Urinary bladder (tissue), 4 donors: ENCODE results near the gene ACYP1. TPM values are rescaled to one million over a fixed set of nuclear protein-coding genes. Genes with fewer than 3 reads are reported as not detected.
"Not testable (repeated sequence)": the region's sequence is repeated elsewhere in the genome, so short reads cannot be mapped to it uniquely, and the experiment has no call there.

Source experiments
- DNase-seq: peaks from one replicate; pipeline ENCODE4 v3.0.0-alpha.2; 2015; ENCODE audit errors: extremely low spot score
- H3K27ac ChIP-seq: one replicate; pipeline ENCODE4 v1.5.1; 2013; ENCODE audit warnings: low read depth, mild to moderate bottlenecking, moderate library complexity
- H3K36me3 ChIP-seq: one replicate; pipeline ENCODE4 v1.6.1; 2013; ENCODE audit warnings: mild to moderate bottlenecking, moderate library complexity; ENCODE audit not compliant: insufficient read depth
- H3K4me1 ChIP-seq: one replicate; pipeline ENCODE4 v1.6.1; 2013; ENCODE audit warnings: mild to moderate bottlenecking, moderate library complexity; ENCODE audit not compliant: insufficient read depth
- H3K4me3 ChIP-seq: one replicate; pipeline ENCODE4 v1.5.1; 2013; ENCODE audit warnings: low read depth, low read length
- WGBS: extraction: QIAGEN DNeasy Blood & Tissue Kit; methylation state at CpG from one replicate; pipeline ENCODE4 v1.1.7; 2013; 5-methylcytosine and 5-hydroxymethylcytosine counted together
- polyA plus RNA-seq: library from polyadenylated mRNA; stranded (reverse); fragments of 200-250 nt; gene quantifications from one replicate; pipeline ENCODE4 v1.2.3, GENCODE V29; 2013
- total RNA-seq: library from RNA; depleted of rRNA; stranded (reverse); fragments of >200 nt; gene quantifications from one replicate; pipeline ENCODE4 v1.2.3, GENCODE V29; 2014
- donor health status: healthy with polysubstance abuse.
- donor health status: healthy.

The ACYP1 gene
- total and polyA plus RNA-seq, 2 donors = 14.7 to 23.5 TPM

DNA sequence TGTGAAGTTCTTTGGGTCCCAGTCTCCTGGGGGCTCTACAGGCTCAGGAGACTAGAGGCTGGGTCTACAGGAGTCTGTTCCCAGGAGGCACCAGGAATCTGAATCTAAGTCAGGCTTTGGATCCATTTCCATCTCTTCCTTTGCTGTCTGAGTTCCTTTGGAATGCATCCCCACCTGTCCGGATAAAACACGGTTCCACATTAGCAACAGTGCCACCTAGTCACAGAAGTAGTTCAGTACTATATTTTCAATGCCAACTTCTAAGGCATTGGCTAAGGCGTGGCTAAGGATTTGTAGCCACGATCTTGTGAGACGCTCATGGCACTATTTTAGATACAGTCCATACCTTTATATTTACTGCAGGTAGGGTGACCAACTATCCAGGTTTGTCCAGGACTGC is 20.7 kb upstream of the ACYP1 start:
- 64% methylated on average over 5 of the region's 5 CpGs for WGBS
- no peaks in the 10 kb centered on the region for H3K4me1 ChIP-seq
- no peak for DNase-seq
- no peak overlapping the region for H3K27ac ChIP-seq
- H3K36me3 ChIP-seq = peaks cover 2% of the 10 kb centered on the region
- H3K4me3 ChIP-seq = no peak overlapping the region

GRCh38 chr14:75083271-75083670 is 19.4 kb upstream of the ACYP1 start:
- Histone ChIP-seq H3K4me1 (no peaks in the 10 kb centered on the region), H3K36me3 (peaks cover 2% of the 10 kb centered on the region), H3K27ac (no peak overlapping the region), H3K4me3 (no peak overlapping the region)
- 95% methylated on average over 1 of the region's 1 CpG for WGBS
- no peak for DNase-seq

- H3K36me3 ChIP-seq = peaks cover 2% of the 10 kb centered on the region
- H3K27ac ChIP-seq = no peak overlapping the region
- no peaks in the 10 kb centered on the region for H3K4me1 ChIP-seq
- H3K4me3 ChIP-seq = no peak overlapping the region
- no peak for DNase-seq
- WGBS = 28% methylated on average over 2 of the region's 2 CpGs
These were observed 17.9 kb upstream of the ACYP1 start for GRCh38 chr14:75081660-75082229.

- WGBS = 46% methylated on average over 4 of the region's 4 CpGs
- Histone ChIP-seq H3K4me1 (no peaks in the 10 kb centered on the region), H3K27ac (no peak overlapping the region), H3K36me3 (no peaks in the 10 kb centered on the region), H3K4me3 (no peak overlapping the region)
- DNase-seq = no peak
These were observed 15.7 kb upstream of the ACYP1 start for GRCh38 chr14:75079521-75079920.

GRCh38 chr14:75077794-75078193 is 14.0 kb upstream of the ACYP1 start:
- no peak for DNase-seq
- H3K36me3 ChIP-seq = no peaks in the 10 kb centered on the region
- no peak overlapping the region for H3K4me3 ChIP-seq
- no peaks in the 10 kb centered on the region for H3K4me1 ChIP-seq
- no peak overlapping the region for H3K27ac ChIP-seq

DNA sequence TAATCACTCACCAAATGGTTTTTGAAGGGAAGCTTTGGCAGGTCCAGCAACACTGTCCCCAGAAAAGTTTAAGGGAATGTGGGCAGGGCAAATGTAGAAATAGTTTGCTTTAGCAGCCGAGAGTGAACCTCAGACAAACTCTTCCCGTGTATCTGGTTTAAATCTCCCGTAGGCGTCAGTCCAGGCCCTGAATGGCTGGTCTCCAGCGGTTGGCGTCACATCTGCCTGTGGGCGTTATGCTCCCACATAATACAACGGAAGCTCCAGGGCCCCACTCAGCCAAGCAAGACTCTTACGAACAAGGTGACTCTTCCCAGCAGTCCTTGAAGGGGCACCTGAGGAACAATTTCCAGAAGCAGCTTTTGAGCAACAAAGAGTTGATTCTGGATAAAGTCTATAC is 6.6 kb upstream of the ACYP1 start:
- H3K27ac ChIP-seq = no peak overlapping the region
- H3K4me3 ChIP-seq = no peak overlapping the region
- whole genome bisulfite sequencing = 43% methylated on average over 9 of the region's 9 CpGs
- no peaks in the 10 kb centered on the region for H3K4me1 ChIP-seq
- H3K36me3 ChIP-seq = no peaks in the 10 kb centered on the region
- no peak for DNase-seq

DNA sequence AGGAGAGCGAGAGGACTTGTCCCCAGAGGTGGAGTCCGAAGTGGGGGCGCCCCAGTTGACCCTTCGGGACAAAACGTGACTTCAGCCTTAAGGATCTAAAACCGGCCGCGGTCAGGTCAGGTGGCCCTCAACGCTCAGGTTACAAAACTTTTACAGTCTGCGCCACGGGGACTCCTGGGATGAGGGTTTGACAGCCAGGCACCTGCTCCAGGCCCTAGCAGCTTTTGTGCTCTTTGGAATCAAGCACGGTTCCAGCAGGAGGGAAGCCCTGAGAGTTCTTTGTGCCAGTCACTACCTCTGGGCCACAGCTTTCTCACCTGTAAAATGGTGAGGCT is 6.0 kb upstream of the ACYP1 start:
- peak overlapping the region; percentile 35 for H3K4me3 ChIP-seq
- 19% methylated on average over 12 of the region's 12 CpGs for WGBS
- H3K36me3 ChIP-seq = no peaks in the 10 kb centered on the region
- no peak for DNase-seq
- no peaks in the 10 kb centered on the region for H3K4me1 ChIP-seq
- H3K27ac ChIP-seq = peak overlapping the region; percentile 57

DNA sequence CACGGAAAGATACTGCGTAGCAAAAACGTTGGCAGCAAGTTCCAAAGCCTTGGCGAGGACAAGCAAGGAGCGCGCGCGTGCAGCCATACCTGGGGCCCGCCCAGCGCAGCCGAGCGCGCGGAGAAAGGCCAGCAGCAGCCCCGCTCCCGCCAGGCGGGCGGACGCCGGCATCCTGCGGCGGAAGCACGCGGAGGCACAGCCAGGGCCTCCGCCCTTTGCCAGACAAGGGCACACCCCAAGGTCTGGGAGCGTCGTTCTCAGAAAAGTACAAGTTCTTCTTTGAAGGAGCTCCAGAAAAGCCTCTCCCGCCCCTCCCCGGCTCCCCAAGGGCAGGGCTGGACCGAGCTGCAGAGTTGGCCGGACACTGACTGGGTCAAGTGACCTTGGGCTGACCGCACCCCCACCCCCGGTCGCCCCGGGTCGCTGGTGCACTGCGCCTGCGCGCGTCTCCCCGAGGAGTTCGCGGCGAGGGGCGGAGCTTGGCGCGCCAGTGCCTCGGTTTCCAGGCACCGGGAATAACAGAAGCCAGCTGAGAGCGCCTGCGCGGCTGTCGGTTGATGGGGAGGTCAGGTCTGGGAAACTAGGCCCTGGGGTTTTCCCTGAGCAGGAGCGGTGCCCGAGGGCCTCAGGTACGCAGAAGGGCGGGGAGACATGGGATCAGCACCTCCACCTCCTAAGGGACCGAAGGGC is 5.4 kb upstream of the ACYP1 start, which contains the start of gene ZC2HC1C:
Gene ZC2HC1C (plus strand): TSS at position 521 of the 690 bp plus-strand sequence. CDS start 933 bp downstream, outside the sequence.
- under 1% methylated on average over 58 of the region's 58 CpGs for WGBS
- H3K36me3 ChIP-seq = no peaks in the 10 kb centered on the region
- H3K4me1 ChIP-seq = no peaks in the 10 kb centered on the region
- peak within 1 kb of the TSS; percentile 35 for H3K4me3 ChIP-seq
- DNase-seq = peak; percentile 79
- peak within 1 kb of the TSS; percentile 57 for H3K27ac ChIP-seq

GRCh38 chr14:75068294-75069120 is 4.7 kb upstream of the ACYP1 start:
- no peaks in the 10 kb centered on the region for H3K4me1 ChIP-seq
- peak overlapping the region; percentile 57 for H3K27ac ChIP-seq
- no peaks in the 10 kb centered on the region for H3K36me3 ChIP-seq
- 10% methylated on average over 15 of the region's 15 CpGs for WGBS
- no peak for DNase-seq
- H3K4me3 ChIP-seq = peak overlapping the region; percentile 35

DNA sequence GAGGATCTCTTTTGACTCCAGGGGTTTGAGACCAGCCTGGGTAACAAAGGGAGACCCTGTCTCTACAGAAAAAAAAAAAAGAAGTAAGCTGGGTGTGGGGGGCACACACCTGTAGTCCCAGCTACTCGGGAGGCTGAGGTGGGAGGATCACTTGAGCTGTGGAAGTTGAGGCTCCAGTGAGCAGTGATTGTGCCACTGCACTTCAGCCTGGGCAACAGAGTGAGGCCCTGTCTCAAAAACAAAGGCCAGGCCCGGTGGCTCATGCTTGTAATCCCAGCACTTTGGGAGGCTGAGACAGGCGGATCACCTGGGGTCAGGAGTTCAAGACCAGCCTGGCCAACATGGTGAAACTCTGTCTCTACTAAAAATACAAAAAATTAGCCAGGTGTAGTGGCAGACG is 3.9 kb upstream of the ACYP1 start:
- DNase-seq, H3K4me1 ChIP-seq, H3K36me3 ChIP-seq, H3K4me3 ChIP-seq, H3K27ac ChIP-seq: not testable (repeated sequence)
- WGBS = 83% methylated on average over 4 of the region's 4 CpGs

GRCh38 chr14:75067212-75067611 is 3.4 kb upstream of the ACYP1 start:
- 98% methylated on average over 1 of the region's 1 CpG for WGBS
- H3K4me1 ChIP-seq = no peaks in the 10 kb centered on the region
- H3K27ac ChIP-seq = no peak overlapping the region
- no peaks in the 10 kb centered on the region for H3K36me3 ChIP-seq
- no peak for DNase-seq
- H3K4me3 ChIP-seq = no peak overlapping the region

DNA sequence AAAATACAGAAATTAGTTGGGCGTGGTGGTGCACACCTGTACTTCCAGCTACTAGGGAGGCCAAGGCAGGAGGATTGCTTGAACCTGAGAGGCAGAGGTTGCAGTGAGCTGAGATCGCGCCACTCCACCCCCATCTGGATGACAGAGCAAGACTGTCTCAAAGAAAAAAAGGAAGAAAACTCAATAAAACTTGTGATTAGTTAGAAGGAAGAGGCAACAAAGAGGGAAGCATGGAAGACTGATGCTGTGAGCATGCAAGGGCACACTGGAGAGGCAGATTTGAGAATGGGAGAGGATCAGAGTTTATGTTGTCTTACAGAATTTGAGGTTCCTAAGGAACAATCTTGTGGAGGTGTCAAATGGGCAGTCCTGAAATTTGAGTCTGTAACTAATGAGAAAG is 2.9 kb upstream of the ACYP1 start:
- Histone ChIP-seq H3K27ac (no peak overlapping the region), H3K36me3 (no peaks in the 10 kb centered on the region), H3K4me1 (no peaks in the 10 kb centered on the region), H3K4me3 (no peak overlapping the region)
- WGBS = 98% methylated on average over 3 of the region's 3 CpGs
- DNase-seq = no peak

GRCh38 chr14:75064205-75064567 is 362 bp upstream of the ACYP1 start:
- no peak overlapping the region for H3K27ac ChIP-seq
- 59% methylated on average over 8 of the region's 8 CpGs for WGBS

GRCh38 chr14:75063013-75063412 is 811 bp downstream of the ACYP1 start:
- H3K27ac ChIP-seq = no peak overlapping the region
- no peak for DNase-seq
- WGBS = 30% methylated on average over 5 of the region's 5 CpGs
- H3K4me1 ChIP-seq = no peaks in the 10 kb centered on the region
- H3K36me3 ChIP-seq = no peaks in the 10 kb centered on the region
- peak overlapping the region; percentile 62 for H3K4me3 ChIP-seq

More at GRCh38 chr14:75064205-75064567, 362 bp upstream of the ACYP1 start:
- Histone ChIP-seq H3K4me1 (no peaks in the 10 kb centered on the region), H3K4me3 (peak overlapping the region; percentile 62), H3K36me3 (no peaks in the 10 kb centered on the region)
- DNase-seq = no peak
